ENCODE results near the gene LTC4S.
A peak's percentile ranks its signal among the peaks of the same experiment; 100 is the strongest.
"Not testable (repeated sequence)": the region's sequence is repeated elsewhere in the genome, so short reads cannot be mapped to it uniquely, and the experiment has no call there.

The LTC4S gene

GRCh38 chr5:179827680-179828079 is 33.9 kb downstream of the LTC4S start:
- peak; percentile 17 to 93 for DNase-seq

- DNase-seq, result no peak
Observed at GRCh38 chr5:179828756-179829421, 35.1 kb downstream of the LTC4S start.

GRCh38 chr5:179829732-179830435 is 36.1 kb downstream of the LTC4S start:
- DNase-seq, result no peak

- no peak for DNase-seq
Observed at GRCh38 chr5:179830818-179831468, 37.2 kb downstream of the LTC4S start.

- DNase-seq, result no peak
Observed at GRCh38 chr5:179832039-179832745, 38.4 kb downstream of the LTC4S start.

GRCh38 chr5:179833056-179833708 is 39.4 kb downstream of the LTC4S start:
- no peak for DNase-seq

GRCh38 chr5:179833709-179834070 is 39.9 kb downstream of the LTC4S start:
- no peak for DNase-seq

GRCh38 chr5:179834120-179834519 is 40.3 kb downstream of the LTC4S start:
- DNase-seq, result no peak

GRCh38 chr5:179834871-179835270 is 41.1 kb downstream of the LTC4S start:
- DNase-seq, result not testable (repeated sequence)

- DNase-seq, result peak in 1 of 2 donors; percentile 83
Observed at GRCh38 chr5:179836225-179837019, 42.6 kb downstream of the LTC4S start.

GRCh38 chr5:179837076-179838011 is 43.6 kb downstream of the LTC4S start:
- no peak for DNase-seq

- DNase-seq, result no peak
Observed at GRCh38 chr5:179839328-179840256, 45.8 kb downstream of the LTC4S start.

GRCh38 chr5:179840321-179840720 is 46.5 kb downstream of the LTC4S start:
- DNase-seq, result no peak

- DNase-seq, result no peak
Observed at GRCh38 chr5:179840766-179841165, 47.0 kb downstream of the LTC4S start.

- DNase-seq, result no peak
Observed at GRCh38 chr5:179841621-179842020, 47.8 kb downstream of the LTC4S start.

Data from bone marrow (tissue), 2 donors.